ENCODE results near the gene PCDHA10.
"Not testable (repeated sequence)": the region's sequence is repeated elsewhere in the genome, so short reads cannot be mapped to it uniquely, and the experiment has no call there.

Gene PCDHA10

GRCh38 chr5:140855772-140856674 is at the start of gene PCDHA10:
Gene PCDHA10 (plus strand): TSS chr5:140855897. CDS start chr5:140856049, 152 bp downstream.
- no peak for DNase-seq (ENCODE audit: low spot score)

- DNase-seq (ENCODE audit: low spot score) = no peak
Observed at GRCh38 chr5:140806834-140807775, 48.6 kb upstream of the PCDHA10 start, which contains the start of gene PCDHA4. Gene PCDHA4 (plus strand): TSS chr5:140807068.

GRCh38 chr5:140808241-140808888 is 47.3 kb upstream of the PCDHA10 start:
- not testable (repeated sequence) for DNase-seq (ENCODE audit: low spot score)

- DNase-seq (ENCODE audit: low spot score) = no peak
Observed at GRCh38 chr5:140808889-140809291, 46.8 kb upstream of the PCDHA10 start.

GRCh38 chr5:140821375-140822280 is 34.1 kb upstream of the PCDHA10 start, which contains the start of gene PCDHA5:
Gene PCDHA5 (plus strand): TSS chr5:140821613.
- DNase-seq (ENCODE audit: low spot score) = no peak

GRCh38 chr5:140822281-140822629 is 33.4 kb upstream of the PCDHA10 start:
- DNase-seq (ENCODE audit: low spot score) = no peak

GRCh38 chr5:140822969-140823368 is 32.7 kb upstream of the PCDHA10 start:
- not testable (repeated sequence) for DNase-seq (ENCODE audit: low spot score)

GRCh38 chr5:140823475-140823874 is 32.2 kb upstream of the PCDHA10 start:
- DNase-seq (ENCODE audit: low spot score) = no peak

- no peak for DNase-seq (ENCODE audit: low spot score)
Observed at GRCh38 chr5:140827704-140828361, 27.9 kb upstream of the PCDHA10 start, which contains the start of gene PCDHA6. Gene PCDHA6 (plus strand): TSS chr5:140827960. CDS start chr5:140828092, 132 bp downstream.

- DNase-seq (ENCODE audit: low spot score) = no peak
Observed at GRCh38 chr5:140828362-140828737, 27.3 kb upstream of the PCDHA10 start.

GRCh38 chr5:140829511-140830501 is 25.9 kb upstream of the PCDHA10 start:
- not testable (repeated sequence) for DNase-seq (ENCODE audit: low spot score)

- DNase-seq (ENCODE audit: low spot score) = peak; percentile 23
Observed at GRCh38 chr5:140833993-140834392, 21.7 kb upstream of the PCDHA10 start, which contains the start of gene PCDHA7. Gene PCDHA7 (plus strand): TSS chr5:140834269. CDS start chr5:140834384, 115 bp downstream.

GRCh38 chr5:140834439-140835008 is 21.2 kb upstream of the PCDHA10 start:
- not testable (repeated sequence) for DNase-seq (ENCODE audit: low spot score)

- no peak for DNase-seq (ENCODE audit: low spot score)
Observed at GRCh38 chr5:140835622-140836510, 19.8 kb upstream of the PCDHA10 start.

GRCh38 chr5:140840978-140841962 is 14.4 kb upstream of the PCDHA10 start, which contains the start of gene PCDHA8:
Gene PCDHA8 (plus strand): TSS chr5:140841187. CDS start chr5:140841322, 135 bp downstream.
- DNase-seq (ENCODE audit: low spot score) = no peak

Measured in AG20443 (cell line).